OCI-LY7 (cell line): ENCODE measurements around the gene ARHGAP23. TPM values are rescaled to one million over a fixed set of nuclear protein-coding genes. Genes with fewer than 3 reads are reported as not detected.

Experiments
- BruUV-seq: library from RNA; stranded (reverse); fragments of 400-500 nt; replicated peaks from 2 replicates; lab custom pipeline; 2021; lab: Mats Ljungman, UMichigan
- CTCF ChIA-PET: fragments of 300-600 bp; sonication (Branson Sonifier 250); formaldehyde crosslinking; loops from one replicate; lab custom pipeline; 2022; ENCODE audit warnings: antibody characterized with exemption; ENCODE audit not compliant: unreplicated experiment; lab: Charles Lee
- POLR2A ChIA-PET: fragments of 300-600 bp; sonication (Branson Sonifier 250); formaldehyde crosslinking; loops from one replicate; lab custom pipeline; 2022; ENCODE audit warnings: antibody characterized with exemption; lab: Charles Lee
- DNase-seq: peaks from one replicate; pipeline ENCODE4 v3.0.0-alpha.2; 2015; ENCODE audit warnings: low spot score
- H2AFZ ChIP-seq: fragments of 200-600 bp; sonication (generic), shearing (Covaris generic); 2 replicates; pipeline ENCODE4 v1.6.1; 2014; ENCODE audit warnings: mild to moderate bottlenecking, antibody characterized with exemption, low read length, moderate library complexity
- H3K27ac ChIP-seq: fragments of 200-600 bp; sonication (generic); 2 replicates; pipeline ENCODE4 v1.5.1; 2014; ENCODE audit warnings: mixed run types, low read depth, mild to moderate bottlenecking, moderate library complexity, low read length, inconsistent platforms; ENCODE audit not compliant: poor library complexity, severe bottlenecking
- H3K36me3 ChIP-seq: fragments of 200-600 bp; sonication (generic); 2 replicates; pipeline ENCODE4 v1.6.1; 2014; ENCODE audit warnings: mild to moderate bottlenecking, antibody characterized with exemption, low read length, moderate library complexity, mixed read lengths; ENCODE audit not compliant: insufficient read depth
- H3K4me1 ChIP-seq: fragments of 200-600 bp; sonication (generic); 2 replicates; pipeline ENCODE4 v1.5.1; 2014; ENCODE audit warnings: mild to moderate bottlenecking, low read length; ENCODE audit not compliant: insufficient read depth, poor library complexity, severe bottlenecking
- H3K4me2 ChIP-seq: fragments of 200-600 bp; sonication (generic); 2 replicates; pipeline ENCODE4 v1.6.1; 2014; ENCODE audit warnings: mild to moderate bottlenecking, low read length
- H3K4me3 ChIP-seq: fragments of 200-600 bp; sonication (generic); 2 replicates; pipeline ENCODE4 v1.5.1; 2014; ENCODE audit warnings: mild to moderate bottlenecking, low read depth, low read length; ENCODE audit not compliant: poor library complexity, severe bottlenecking
- H3K79me2 ChIP-seq: fragments of 200-600 bp; sonication (generic); 2 replicates; pipeline ENCODE4 v1.6.1; 2016; ENCODE audit warnings: low read depth, mild to moderate bottlenecking, low read length, moderate library complexity, mixed read lengths; ENCODE audit not compliant: insufficient read depth
- H3K9me2 ChIP-seq: fragments of 200-600 bp; sonication (generic); 2 replicates; pipeline ENCODE4 v1.6.1; 2016; ENCODE audit warnings: mild to moderate bottlenecking, low read length, mixed read lengths; ENCODE audit not compliant: insufficient read depth
- H3K9me3 ChIP-seq: fragments of 200-600 bp; sonication (generic); 2 replicates; pipeline ENCODE4 v1.6.1; 2014; ENCODE audit warnings: mild to moderate bottlenecking, mixed run types, low read length, mixed read lengths
- H4K20me1 ChIP-seq: fragments of 200-600 bp; sonication (generic); 2 replicates; pipeline ENCODE4 v1.6.1; 2014; ENCODE audit warnings: mild to moderate bottlenecking, antibody characterized with exemption, low read length, moderate library complexity, mixed read lengths; ENCODE audit not compliant: insufficient read depth
- CTCF ChIP-seq: fragments of 200-600 bp; sonication (generic); conservative IDR thresholded peaks from 2 replicates; pipeline ENCODE4 v1.5.1; 2014; ENCODE audit warnings: mild to moderate bottlenecking, antibody characterized with exemption, low read length, moderate library complexity, mixed read lengths
- EZH2phosphoT487 ChIP-seq: fragments of 200-600 bp; sonication (generic); IDR thresholded peaks from 2 replicates; pipeline ENCODE4 v1.6.1; 2018; ENCODE audit warnings: low read depth, borderline replicate concordance, mild to moderate bottlenecking, mixed run types, antibody characterized with exemption, low read length, moderate library complexity, mixed read lengths
- intact Hi-C: fragments of 100-400 bp; cut with micrococcal nuclease; formaldehyde crosslinking; loops from one replicate; pipeline ENCODE4 v1.10.0; 2022; ENCODE audit not compliant: unreplicated experiment
- total RNA-seq, 2 experiments: library from RNA; depleted of rRNA in 1 of 2; stranded (reverse); fragments of >200 nt in 1 of 2; shearing (Covaris generic) in 1 of 2; gene quantifications; 2 replicates each; pipeline ENCODE4 v1.2.3, GENCODE V29; 2014 to 2022

ARHGAP23 gene
- total RNA-seq, 2 experiments from 2014 or later = 16.3 to 18.6 TPM

- ChIA-PET POLR2A (interaction anchor here (0.8 kb wide), 1 partner anchor 61 kb away, joined by 4 read pairs; no protein-coding TSS in a partner anchor), CTCF (no interaction called here)
- no peak overlapping the region for H3K4me2 ChIP-seq
- no peaks in the 10 kb centered on the region for H3K9me3 ChIP-seq
- TF ChIP-seq EZH2phosphoT487 = no peak
- no peak for TF ChIP-seq CTCF
- no peaks in the 10 kb centered on the region for H3K79me2 ChIP-seq
- H3K27ac ChIP-seq = no peak overlapping the region
- no peaks in the 10 kb centered on the region for H4K20me1 ChIP-seq
- intact Hi-C loops = loop anchor here (10.0 kb wide), 1 partner anchor 240 kb away; no protein-coding TSS in a partner anchor
- DNase-seq = no peak
- no peak overlapping the region for H2AFZ ChIP-seq
- H3K4me1 ChIP-seq = peaks cover 57% of the 10 kb centered on the region
- no peaks in the 10 kb centered on the region for H3K36me3 ChIP-seq
- H3K4me3 ChIP-seq = no peak overlapping the region
- no TSS peak for BruUV-seq
- no peaks in the 10 kb centered on the region for H3K9me2 ChIP-seq
Measured at GRCh38 chr17:38424297-38424972, 3.8 kb upstream of the ARHGAP23 start.

- Histone ChIP-seq H3K4me1 (peaks cover 55% of the 10 kb centered on the region), H4K20me1 (no peaks in the 10 kb centered on the region), H2AFZ (no peak overlapping the region), H3K9me3 (no peaks in the 10 kb centered on the region), H3K9me2 (no peaks in the 10 kb centered on the region), H3K4me2 (no peak overlapping the region), H3K79me2 (no peaks in the 10 kb centered on the region), H3K4me3 (no peak overlapping the region), H3K36me3 (no peaks in the 10 kb centered on the region), H3K27ac (no peak overlapping the region)
- POLR2A ChIA-PET = no interaction called here
- TF ChIP-seq CTCF = no peak
- no peak for TF ChIP-seq EZH2phosphoT487
- no TSS peak for BruUV-seq
- no peak for DNase-seq
- CTCF ChIA-PET = no interaction called here
- intact Hi-C loops = loop anchor here (10.0 kb wide), 1 partner anchor 240 kb away; no protein-coding TSS in a partner anchor
Measured at GRCh38 chr17:38425031-38425430, 3.2 kb upstream of the ARHGAP23 start.

DNA sequence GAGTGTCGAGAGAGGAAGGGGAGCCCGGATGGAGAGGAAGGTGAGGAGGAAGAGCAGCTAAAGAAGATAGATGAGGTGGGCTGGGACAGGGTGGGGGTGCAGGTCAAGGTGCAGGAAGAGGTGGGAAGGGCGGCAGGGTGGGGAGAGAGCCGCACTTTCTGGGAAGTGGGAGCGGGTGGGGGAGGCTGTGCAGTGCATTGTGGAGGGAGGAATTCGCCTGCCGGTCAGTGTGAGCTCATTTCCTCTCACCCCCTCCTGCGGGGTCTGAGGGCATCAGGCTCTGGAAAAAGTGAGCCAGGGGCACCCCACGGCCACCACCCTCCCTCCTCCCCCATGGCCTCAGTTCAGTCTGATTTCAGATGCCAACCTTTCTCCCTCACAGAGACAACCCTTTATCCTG, 2.5 kb upstream of the ARHGAP23 start:
- H2AFZ ChIP-seq = no peak overlapping the region
- no peaks in the 10 kb centered on the region for H3K36me3 ChIP-seq
- H3K4me1 ChIP-seq = peaks cover 48% of the 10 kb centered on the region
- no peak overlapping the region for H3K27ac ChIP-seq
- intact Hi-C loops = loop anchor here (10.0 kb wide), 1 partner anchor 239 kb away; no protein-coding TSS in a partner anchor
- TF ChIP-seq EZH2phosphoT487 (no peak), CTCF (no peak)
- H4K20me1 ChIP-seq = no peaks in the 10 kb centered on the region
- no peak for DNase-seq
- no peak overlapping the region for H3K4me2 ChIP-seq
- H3K79me2 ChIP-seq = no peaks in the 10 kb centered on the region
- H3K9me2 ChIP-seq = no peaks in the 10 kb centered on the region
- BruUV-seq = no TSS peak
- POLR2A ChIA-PET = no interaction called here
- no peak overlapping the region for H3K4me3 ChIP-seq
- CTCF ChIA-PET = no interaction called here
- no peaks in the 10 kb centered on the region for H3K9me3 ChIP-seq
